Measurements from ENCODE around the gene CATSPER1. TPM values are rescaled to one million over a fixed set of nuclear protein-coding genes. Genes with fewer than 3 reads are reported as not detected.

Gene CATSPER1
- 2.3 and 4.2 TPM in 2 replicates for total RNA-seq (2021)
- Bru-seq, nascent RNA: percentile 31 among the genes with signal in this experiment
- percentile 18 among the genes with signal in this experiment for BruChase-seq, experiment 1, labeled RNA remaining after a 2-hour chase
- BruChase-seq, experiment 2, labeled RNA remaining after a 6-hour chase: percentile 17 among the genes with signal in this experiment
- long read RNA-seq, partial matches to known transcripts: 0 of 2 reads
- long read RNA-seq, other reads (novel, unspliced or antisense): 2 of 2 reads

DNA sequence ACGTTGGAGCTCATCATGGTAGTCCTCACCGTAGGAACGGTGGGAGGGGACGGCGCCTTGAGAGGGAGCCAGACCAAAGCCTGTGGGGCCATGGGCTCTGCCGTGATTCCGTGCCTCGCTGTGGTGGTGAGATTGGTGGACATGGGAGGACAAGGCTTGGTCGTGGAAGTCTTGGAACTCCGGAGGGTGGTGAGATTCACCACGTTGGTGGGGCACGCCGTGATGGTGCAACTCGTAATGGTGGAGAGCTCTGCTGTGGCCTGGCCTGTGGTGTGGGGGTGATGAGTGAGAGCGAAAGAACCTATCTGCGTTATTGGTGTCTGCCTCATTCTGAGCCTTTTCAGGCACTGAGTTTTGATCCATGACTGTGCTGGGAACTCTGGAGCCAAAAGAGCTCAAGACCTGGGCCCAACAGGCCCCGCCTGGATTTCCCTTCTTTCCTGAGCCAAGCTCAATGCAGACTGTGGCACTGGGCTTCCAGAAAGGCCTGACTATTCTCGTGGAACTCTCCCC, at the start of gene CATSPER1:
Gene CATSPER1, minus strand, starts transcription at position 463 of the 513 bp plus-strand sequence. Its CDS starts 100 bp downstream, at position 363.
- H3F3A ChIP-seq (ENCODE audit: insufficient read depth, low read depth): peaks cover 2% of the 10 kb centered on the region; the same call in 1 of the 2 replicates
- no peak within 1 kb of the TSS for H3K4me2 ChIP-seq
- no peaks in the 10 kb centered on the region for H3K79me2 ChIP-seq (ENCODE audit: low read depth)
- no peak within 1 kb of the TSS for H2AFZ ChIP-seq
- ChIA-PET POLR2A (ENCODE audit: unreplicated experiment) (interaction anchor here (0.6 to 0.7 kb wide), 2 partner anchors 25 to 131 kb away, joined by 4 to 5 read pairs; no protein-coding TSS in a partner anchor), CTCF (interaction anchor here (0.9 kb wide), 1 partner anchor 19 kb away, joined by 3 read pairs; no protein-coding TSS in a partner anchor)
- H3K27ac ChIP-seq: no peak within 1 kb of the TSS
- DNase-seq: no peak
- H4K20me1 ChIP-seq (ENCODE audit: insufficient read depth): no peaks in the 10 kb centered on the region
- H3K9me2 ChIP-seq (ENCODE audit: insufficient read depth): no peaks in the 10 kb centered on the region
- intact Hi-C loops (cut with micrococcal nuclease; ENCODE audit: unreplicated experiment): no loop called here
- H3K4me1 ChIP-seq (replicated peaks; ENCODE audit: insufficient read depth): peaks cover 8% of the 10 kb centered on the region
- H3K36me3 ChIP-seq (ENCODE audit: low read depth): no peaks in the 10 kb centered on the region
- no peaks in the 10 kb centered on the region for H3K9me3 ChIP-seq (ENCODE audit: insufficient read depth, low read depth)
- H3K4me3 ChIP-seq: no peak within 1 kb of the TSS
- BruUV-seq (replicated peaks): no TSS peak
- TF ChIP-seq, protein P1, sequence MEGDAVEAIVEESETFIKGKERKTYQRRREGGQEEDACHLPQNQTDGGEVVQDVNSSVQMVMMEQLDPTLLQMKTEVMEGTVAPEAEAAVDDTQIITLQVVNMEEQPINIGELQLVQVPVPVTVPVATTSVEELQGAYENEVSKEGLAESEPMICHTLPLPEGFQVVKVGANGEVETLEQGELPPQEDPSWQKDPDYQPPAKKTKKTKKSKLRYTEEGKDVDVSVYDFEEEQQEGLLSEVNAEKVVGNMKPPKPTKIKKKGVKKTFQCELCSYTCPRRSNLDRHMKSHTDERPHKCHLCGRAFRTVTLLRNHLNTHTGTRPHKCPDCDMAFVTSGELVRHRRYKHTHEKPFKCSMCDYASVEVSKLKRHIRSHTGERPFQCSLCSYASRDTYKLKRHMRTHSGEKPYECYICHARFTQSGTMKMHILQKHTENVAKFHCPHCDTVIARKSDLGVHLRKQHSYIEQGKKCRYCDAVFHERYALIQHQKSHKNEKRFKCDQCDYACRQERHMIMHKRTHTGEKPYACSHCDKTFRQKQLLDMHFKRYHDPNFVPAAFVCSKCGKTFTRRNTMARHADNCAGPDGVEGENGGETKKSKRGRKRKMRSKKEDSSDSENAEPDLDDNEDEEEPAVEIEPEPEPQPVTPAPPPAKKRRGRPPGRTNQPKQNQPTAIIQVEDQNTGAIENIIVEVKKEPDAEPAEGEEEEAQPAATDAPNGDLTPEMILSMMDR (conservative IDR thresholded peaks at IDR 0.05): no peak
- no peak for TF ChIP-seq EZH2 (IDR thresholded peaks at IDR 0.05; ENCODE audit: low read depth)
- no peaks in the 10 kb centered on the region for H3K27me3 ChIP-seq (ENCODE audit: insufficient read depth, low read depth)

- no peak overlapping the region for H3K4me2 ChIP-seq
- TF ChIP-seq EZH2 (IDR thresholded peaks at IDR 0.05; ENCODE audit: low read depth): no peak
- TF ChIP-seq, protein P1 (conservative IDR thresholded peaks at IDR 0.05): no peak
- no peak overlapping the region for H3K27ac ChIP-seq
- BruUV-seq (replicated peaks): no TSS peak
- no peaks in the 10 kb centered on the region for H3K9me2 ChIP-seq (ENCODE audit: insufficient read depth)
- no peaks in the 10 kb centered on the region for H3K27me3 ChIP-seq (ENCODE audit: insufficient read depth, low read depth)
- POLR2A ChIA-PET (ENCODE audit: unreplicated experiment): no interaction called here
- no peak for DNase-seq
- H4K20me1 ChIP-seq (ENCODE audit: insufficient read depth): peaks cover 8% of the 10 kb centered on the region; the same call in 1 of the 2 replicates
- CTCF ChIA-PET: no interaction called here
- H3K36me3 ChIP-seq (ENCODE audit: low read depth): 0 out of 2 replicates have a peak, but pooled peaks cover 7% of the 10 kb centered on the region
- H3K9me3 ChIP-seq (ENCODE audit: insufficient read depth, low read depth): no peaks in the 10 kb centered on the region
- H3K4me3 ChIP-seq: no peak overlapping the region
- peaks cover 19% of the 10 kb centered on the region for H3K4me1 ChIP-seq (replicated peaks; ENCODE audit: insufficient read depth)
- intact Hi-C loops (cut with micrococcal nuclease; ENCODE audit: unreplicated experiment): no loop called here
- H3F3A ChIP-seq (ENCODE audit: insufficient read depth, low read depth): peaks cover 18% of the 10 kb centered on the region; the same call in 1 of the 2 replicates
- H3K79me2 ChIP-seq (ENCODE audit: low read depth): peaks cover 34% of the 10 kb centered on the region
- no peak overlapping the region for H2AFZ ChIP-seq
Observed at GRCh38 chr11:66075273-66075672, 49.0 kb upstream of the CATSPER1 start.

GRCh38 chr11:66073669-66074068, 47.4 kb upstream of the CATSPER1 start:
- Histone ChIP-seq H3K4me3 (no peak overlapping the region), H2AFZ (no peak overlapping the region), H3K4me2 (no peak overlapping the region), H3K27me3 (ENCODE audit: insufficient read depth, low read depth) (no peaks in the 10 kb centered on the region), H3K36me3 (ENCODE audit: low read depth) (peaks cover 14% of the 10 kb centered on the region; the same call in 1 of the 2 replicates), H3K9me3 (ENCODE audit: insufficient read depth, low read depth) (no peaks in the 10 kb centered on the region), H3F3A (ENCODE audit: insufficient read depth, low read depth) (peaks cover 23% of the 10 kb centered on the region), H4K20me1 (ENCODE audit: insufficient read depth) (peaks cover 16% of the 10 kb centered on the region; the same call in 1 of the 2 replicates), H3K27ac (no peak overlapping the region), H3K9me2 (ENCODE audit: insufficient read depth) (no peaks in the 10 kb centered on the region), H3K79me2 (ENCODE audit: low read depth) (peaks cover 25% of the 10 kb centered on the region), H3K4me1 (replicated peaks; ENCODE audit: insufficient read depth) (peaks cover 22% of the 10 kb centered on the region)
- intact Hi-C loops (cut with micrococcal nuclease; ENCODE audit: unreplicated experiment): no loop called here
- TF ChIP-seq, protein P1 (conservative IDR thresholded peaks at IDR 0.05): no peak
- TF ChIP-seq EZH2 (IDR thresholded peaks at IDR 0.05; ENCODE audit: low read depth): no peak
- ChIA-PET CTCF (no interaction called here), POLR2A (ENCODE audit: unreplicated experiment) (no interaction called here)
- BruUV-seq (replicated peaks): no TSS peak
- DNase-seq: no peak
